HCT116 (cell line): ENCODE results near the gene SNRPB. TPM values are rescaled to one million over a fixed set of nuclear protein-coding genes. Genes with fewer than 3 reads are reported as not detected.

Experiments
- ATAC-seq: fragments of 200-7000 bp; cut with Tn5 transposase; 2 replicates; pipeline ENCODE4 v1.9.1; 2020; ENCODE audit warnings: mild to moderate bottlenecking, moderate library complexity
- BruUV-seq: library from RNA; stranded (reverse); fragments of 400-500 nt; replicated peaks from 2 replicates; lab custom pipeline; 2021; lab: Mats Ljungman, UMichigan
- CTCF ChIA-PET: fragments of 300-600 bp; sonication (Branson Sonifier 250); formaldehyde crosslinking; loops from one replicate; lab custom pipeline; 2021; ENCODE audit warnings: antibody characterized with exemption; lab: Charles Lee
- POLR2A ChIA-PET: fragments of 300-600, 350-600 bp; sonication (Branson Sonifier 250); formaldehyde crosslinking; loops from one replicate; lab custom pipeline; 2021; ENCODE audit warnings: antibody characterized with exemption; lab: Charles Lee
- RAD21 ChIA-PET, 2 experiments: fragments of 300-600 bp; sonication (Branson Sonifier 250); formaldehyde crosslinking; loops; one replicate each; lab custom pipeline; 2023; ENCODE audit warnings: low total read pairs in 2 of 2; ENCODE audit not compliant: uncharacterized antibody in 2 of 2, unreplicated experiment in 2 of 2, low non-redundant PET in 1 of 2; lab: Charles Lee
- DNase-seq: peaks from one replicate; pipeline ENCODE4 v3.0.0-alpha.2; 2010; ENCODE audit warnings: low read depth, low spot score
- H2AFZ ChIP-seq: fragments of 200-600 bp; shearing (Covaris generic), sonication (generic); 2 replicates; pipeline ENCODE4 v1.6.1; 2017; ENCODE audit warnings: low read depth, mixed run types, mixed read lengths, antibody characterized with exemption, low read length; ENCODE audit not compliant: poor library complexity, severe bottlenecking
- H3K27ac ChIP-seq: 2 replicates; pipeline ENCODE4 v1.5.1; 2012; ENCODE audit warnings: low read depth, low read length
- H3K27me3 ChIP-seq: fragments of 200-600 bp; sonication (generic); 2 replicates; pipeline ENCODE4 v1.6.1; 2016; ENCODE audit warnings: mixed run types, low read length, mixed read lengths; ENCODE audit not compliant: insufficient read depth
- H3K36me3 ChIP-seq, 2 experiments: fragments of 200-500 bp in 1 of 2; fragments of 200-600 bp in 1 of 2; sonication (Bioruptor generic) in 1 of 2; sonication (generic) in 1 of 2; 2 replicates each; pipeline versions ENCODE4 v1.5.1 to v1.6.1; 2014 to 2016; ENCODE audit warnings: low read length in 2 of 2, inconsistent platforms in 1 of 2, mixed read lengths in 1 of 2, mixed run types in 1 of 2; ENCODE audit not compliant: insufficient read depth in 2 of 2, control insufficient read depth in 1 of 2
- H3K4me1 ChIP-seq, 2 experiments: fragments of 200-600 bp in 1 of 2; sonication (generic) in 1 of 2; 2 replicates each; pipeline versions ENCODE4 v1.5.1 to v1.6.1; 2012 to 2017; ENCODE audit warnings: low read length in 2 of 2, inconsistent platforms in 1 of 2, mild to moderate bottlenecking in 1 of 2, mixed read lengths in 1 of 2, mixed run types in 1 of 2, moderate library complexity in 1 of 2; ENCODE audit not compliant: insufficient read depth in 2 of 2, control insufficient read depth in 1 of 2
- H3K4me2 ChIP-seq: fragments of 200-600 bp; sonication (generic); 2 replicates; pipeline ENCODE4 v1.6.1; 2017; ENCODE audit warnings: mixed run types, low read length, mixed read lengths
- H3K4me3 ChIP-seq, 2 experiments: fragments of 200-600 bp in 1 of 2; sonication (generic) in 1 of 2; replicated peaks in 1 of 2; 2 replicates each; pipeline ENCODE4 v1.5.1; 2011 to 2016; ENCODE audit warnings: low read length in 2 of 2, control low read depth in 1 of 2, low read depth in 1 of 2, mild to moderate bottlenecking in 1 of 2, mixed read lengths in 1 of 2, mixed run types in 1 of 2
- H3K79me2 ChIP-seq: fragments of 200-600 bp; sonication (generic); 2 replicates; pipeline ENCODE4 v1.6.1; 2017; ENCODE audit warnings: mild to moderate bottlenecking, mixed run types, low read length, moderate library complexity, mixed read lengths; ENCODE audit not compliant: insufficient read depth
- H3K9ac ChIP-seq: fragments of 200-600 bp; sonication (generic); 2 replicates; pipeline ENCODE4 v1.6.1; 2016; ENCODE audit warnings: low read length, mixed read lengths
- H3K9me2 ChIP-seq: fragments of 200-600 bp; sonication (generic), shearing (Covaris generic); 2 replicates; pipeline ENCODE4 v1.6.1; 2017; ENCODE audit warnings: mixed run types, mild to moderate bottlenecking, moderate library complexity; ENCODE audit not compliant: insufficient read depth
- H3K9me3 ChIP-seq, 2 experiments: fragments of 200-500 bp in 1 of 2; fragments of 200-600 bp in 1 of 2; sonication (Bioruptor generic) in 1 of 2; sonication (generic) in 1 of 2; 2 replicates each; pipeline ENCODE4 v1.6.1; 2014 to 2017; ENCODE audit warnings: low read length in 2 of 2, mixed read lengths in 2 of 2, inconsistent platforms in 1 of 2, low read depth in 1 of 2, mild to moderate bottlenecking in 1 of 2, mixed run types in 1 of 2, moderate library complexity in 1 of 2; ENCODE audit not compliant: control insufficient read depth in 1 of 2, insufficient read depth in 1 of 2
- H4K20me1 ChIP-seq: fragments of 200-600 bp; sonication (generic), shearing (Covaris generic); 2 replicates; pipeline ENCODE4 v1.6.1; 2017; ENCODE audit warnings: mixed run types, mild to moderate bottlenecking, moderate library complexity; ENCODE audit not compliant: insufficient read depth
- CEBPB ChIP-seq: IDR thresholded peaks from 2 replicates; pipeline ENCODE4 v1.6.1; 2012; ENCODE audit warnings: low read depth
- CTCF ChIP-seq, 3 experiments: fragments of 200-600 bp in 1 of 3; sonication (generic) in 1 of 3; IDR thresholded peaks in 2 of 3; conservative IDR thresholded peaks in 1 of 3; 2 replicates each; pipeline ENCODE4 v1.5.1; 2012 to 2017; ENCODE audit warnings: low read depth in 2 of 3, low read length in 2 of 3, antibody characterized with exemption in 1 of 3, borderline replicate concordance in 1 of 3, control low read depth in 1 of 3, mild to moderate bottlenecking in 1 of 3, mixed read lengths in 1 of 3, mixed run types in 1 of 3, moderate library complexity in 1 of 3; ENCODE audit not compliant: insufficient read depth in 1 of 3
- EZH2 ChIP-seq: fragments of 200-600 bp; sonication (generic); IDR thresholded peaks from 2 replicates; pipeline ENCODE4 v1.6.1; 2017; ENCODE audit warnings: antibody characterized with exemption, mixed run types
- EZH2phosphoT487 ChIP-seq: fragments of 200-600 bp; IDR thresholded peaks from 2 replicates; pipeline ENCODE4 v1.6.1; 2018; ENCODE audit warnings: antibody characterized with exemption, borderline replicate concordance
- FOSL1 ChIP-seq: IDR thresholded peaks from 2 replicates; pipeline ENCODE4 v1.6.1; 2012; ENCODE audit warnings: low read depth
- MAX ChIP-seq: IDR thresholded peaks from 2 replicates; pipeline ENCODE4 v1.6.1; 2012
- POLR2AphosphoS5 ChIP-seq: IDR thresholded peaks from 2 replicates; pipeline ENCODE4 v1.6.1; 2011; ENCODE audit warnings: mild to moderate bottlenecking, low read depth, low read length, moderate library complexity
- RAD21 ChIP-seq: IDR thresholded peaks from 2 replicates; pipeline ENCODE4 v1.6.1; 2012; ENCODE audit warnings: low read depth, mild to moderate bottlenecking
- SIN3A ChIP-seq: IDR thresholded peaks from 2 replicates; pipeline ENCODE4 v1.6.1; 2012; ENCODE audit warnings: low read depth
- SP1 ChIP-seq: IDR thresholded peaks from 2 replicates; pipeline ENCODE4 v1.6.1; 2012; ENCODE audit warnings: low read depth
- SRF ChIP-seq: IDR thresholded peaks from 2 replicates; pipeline ENCODE4 v1.6.1; 2012; ENCODE audit warnings: low read depth
- TCF7L2 ChIP-seq: IDR thresholded peaks from 2 replicates; pipeline ENCODE4 v1.7.0; 2011; ENCODE audit warnings: borderline replicate concordance, inconsistent platforms; ENCODE audit not compliant: insufficient read depth, insufficient read length; ENCODE audit errors: extremely low read depth
- YY1 ChIP-seq: IDR thresholded peaks from 2 replicates; pipeline ENCODE4 v1.6.1; 2011; ENCODE audit warnings: low read length, low read depth, moderate library complexity, mild to moderate bottlenecking; ENCODE audit not compliant: insufficient replicate concordance; ENCODE audit errors: extremely low read depth
- ZBTB33 ChIP-seq: IDR thresholded peaks from 2 replicates; pipeline ENCODE4 v1.6.1; 2011; ENCODE audit warnings: mild to moderate bottlenecking, low read length, moderate library complexity; ENCODE audit not compliant: insufficient replicate concordance; ENCODE audit errors: extremely low read depth
- ZFX ChIP-seq: fragments of 450-650 bp; IDR thresholded peaks from 2 replicates; pipeline ENCODE4 v1.6.1; 2017
- ZNF274 ChIP-seq: fragments of 200-500 bp; sonication (Bioruptor generic); IDR thresholded peaks from 2 replicates; pipeline ENCODE4 v1.6.1; 2014; ENCODE audit warnings: mild to moderate bottlenecking, low read depth, low read length, inconsistent platforms
- intact Hi-C: fragments of 100-400 bp; cut with micrococcal nuclease; formaldehyde crosslinking; loops from 2 replicates; pipeline ENCODE4 v1.10.0; 2022
- total RNA-seq: library from RNA; stranded (reverse); gene quantifications from one replicate; pipeline ENCODE4 v1.2.1, GENCODE V29; 2021; ENCODE audit not compliant: unreplicated experiment

The SNRPB gene
- total RNA-seq, 1 experiment from 2014 or later, result 469 TPM

- TF ChIP-seq MAX, result no peak
- no peak for TF ChIP-seq ZBTB33
- TF ChIP-seq SP1, result no peak
- no peak for TF ChIP-seq CTCF (IDR thresholded peaks at IDR 0.05 in 2 of 3, conservative IDR thresholded peaks at IDR 0.05 in 1 of 3; ENCODE audit: borderline replicate concordance in 1 of 3, insufficient read depth in 1 of 3, low read depth in 2 of 3, low read length in 2 of 3)
- TF ChIP-seq ZNF274, result no peak
- TF ChIP-seq SIN3A, result no peak
- TF ChIP-seq, all 23 proteins: peak for 0
These were observed 14.5 kb upstream of the SNRPB start (continued) for GRCh38 chr20:2485080-2485479.

GRCh38 chr20:2483504-2483903 lies 12.9 kb upstream of the SNRPB start:
- BruUV-seq, result no TSS peak
- no peak for ATAC-seq
- Histone ChIP-seq H3K27ac (no peak overlapping the region), H3K9me2 (no peaks in the 10 kb centered on the region), H3K36me3 (peaks cover 18 to 23% of the 10 kb centered on the region in 2 experiments), H2AFZ (no peak overlapping the region), H3K9me3 (no peaks in the 10 kb centered on the region), H4K20me1 (no peaks in the 10 kb centered on the region), H3K4me1 (no peaks in the 10 kb centered on the region), H3K79me2 (no peaks in the 10 kb centered on the region), H3K4me2 (no peak overlapping the region), H3K27me3 (no peaks in the 10 kb centered on the region), H3K4me3 (no peak overlapping the region), H3K9ac (no peak overlapping the region)
- DNase-seq, result no peak
- CTCF ChIA-PET, result no interaction called here
- TF ChIP-seq YY1, result no peak
- TF ChIP-seq POLR2AphosphoS5, result no peak
- no peak for TF ChIP-seq CTCF (IDR thresholded peaks at IDR 0.05 in 2 of 3, conservative IDR thresholded peaks at IDR 0.05 in 1 of 3; ENCODE audit: borderline replicate concordance in 1 of 3, insufficient read depth in 1 of 3, low read depth in 2 of 3, low read length in 2 of 3)
- TF ChIP-seq SRF, result no peak
- no peak for TF ChIP-seq TCF7L2
- TF ChIP-seq ZFX, result no peak
- TF ChIP-seq SP1, result no peak
- no peak for TF ChIP-seq ZNF274
- no peak for TF ChIP-seq FOSL1
- no peak for TF ChIP-seq MAX
- TF ChIP-seq CEBPB, result no peak
- no peak for TF ChIP-seq EZH2phosphoT487
- TF ChIP-seq EZH2, result no peak
- TF ChIP-seq RAD21, result no peak
- POLR2A ChIA-PET, result no interaction called here
- intact Hi-C loops, result no loop called here
- RAD21 ChIA-PET, result no interaction called here
